ENCODE data around the gene SLU7. TPM values are rescaled to one million over a fixed set of nuclear protein-coding genes. Genes with fewer than 3 reads are reported as not detected.

The SLU7 gene
- total RNA-seq, 2 donors from 2014 or later: 50.7 to 62.0 TPM

DNA sequence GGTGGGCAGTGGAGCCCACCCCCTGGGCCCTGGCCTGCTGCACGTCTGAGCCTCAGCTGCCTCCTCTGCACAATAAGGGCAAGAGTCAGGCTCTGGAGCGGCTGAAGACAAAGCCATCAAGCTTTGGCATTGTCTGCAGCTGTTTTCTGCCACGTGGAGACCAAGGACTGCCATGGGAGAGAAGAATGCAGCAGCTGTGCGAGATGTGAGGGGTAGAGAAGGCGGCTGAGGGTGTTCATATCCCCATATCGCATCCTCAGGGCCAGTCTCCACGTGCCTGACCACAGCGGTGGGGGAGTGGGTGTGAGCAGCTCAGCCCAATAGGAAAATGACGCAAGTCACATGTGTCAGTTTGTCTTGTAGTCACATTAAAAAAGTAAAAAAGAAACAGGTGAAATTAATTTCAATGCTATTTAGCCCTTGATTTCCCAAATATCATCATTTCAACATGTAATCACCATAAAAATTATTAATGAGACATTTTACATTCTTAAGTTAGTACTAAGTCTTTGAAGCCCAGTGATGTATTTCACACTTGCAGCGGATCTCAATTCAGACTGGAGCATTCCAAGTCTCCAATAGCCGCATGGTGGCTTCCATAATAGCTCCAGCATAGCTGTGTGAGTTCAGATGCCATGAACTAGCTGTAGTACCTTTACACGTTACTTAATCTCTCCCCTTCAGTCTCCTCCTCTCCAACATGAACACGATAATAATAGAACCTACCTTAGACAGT lies 55.1 kb downstream of the SLU7 start:
- Mint-ChIP-seq H3K27me3 (peaks cover 13 to 19% of the 10 kb centered on the region in 2 donors), H3K4me1 (ENCODE audit: low read depth in 2 of 2) (no peaks in the 10 kb centered on the region), H3K27ac (no peak overlapping the region), H3K36me3 (no peaks in the 10 kb centered on the region), H3K4me3 (no peak overlapping the region), H3K9me3 (no peaks in the 10 kb centered on the region)
- no peak for DNase-seq (ENCODE audit: low spot score)
- ATAC-seq: no peak

DNA sequence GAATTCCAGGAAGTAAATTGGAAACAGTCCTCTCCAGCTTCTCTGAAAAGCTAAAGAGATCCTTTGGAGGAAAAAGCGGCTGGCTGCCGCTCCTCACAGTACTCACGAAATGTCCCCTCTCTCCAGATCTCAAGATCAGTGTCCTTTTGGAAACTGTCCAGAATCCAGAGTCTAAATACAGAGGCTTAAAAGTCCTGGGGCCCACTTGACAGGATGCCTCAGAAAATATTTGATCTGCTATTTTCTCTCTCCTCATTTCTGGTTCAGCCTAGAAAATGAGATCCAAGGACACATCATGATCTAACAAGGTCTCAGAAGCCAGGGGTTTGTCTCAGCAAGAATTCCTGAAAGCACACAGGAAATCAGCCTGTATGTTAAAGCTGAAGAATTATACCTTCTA lies 55.7 kb downstream of the SLU7 start:
- DNase-seq (ENCODE audit: low spot score): no peak
- Mint-ChIP-seq H3K36me3 (no peaks in the 10 kb centered on the region), H3K27me3 (peaks cover 8 to 13% of the 10 kb centered on the region in 2 donors), H3K27ac (no peak overlapping the region), H3K9me3 (no peaks in the 10 kb centered on the region), H3K4me1 (ENCODE audit: low read depth in 2 of 2) (no peaks in the 10 kb centered on the region), H3K4me3 (no peak overlapping the region)
- no peak for ATAC-seq

DNA sequence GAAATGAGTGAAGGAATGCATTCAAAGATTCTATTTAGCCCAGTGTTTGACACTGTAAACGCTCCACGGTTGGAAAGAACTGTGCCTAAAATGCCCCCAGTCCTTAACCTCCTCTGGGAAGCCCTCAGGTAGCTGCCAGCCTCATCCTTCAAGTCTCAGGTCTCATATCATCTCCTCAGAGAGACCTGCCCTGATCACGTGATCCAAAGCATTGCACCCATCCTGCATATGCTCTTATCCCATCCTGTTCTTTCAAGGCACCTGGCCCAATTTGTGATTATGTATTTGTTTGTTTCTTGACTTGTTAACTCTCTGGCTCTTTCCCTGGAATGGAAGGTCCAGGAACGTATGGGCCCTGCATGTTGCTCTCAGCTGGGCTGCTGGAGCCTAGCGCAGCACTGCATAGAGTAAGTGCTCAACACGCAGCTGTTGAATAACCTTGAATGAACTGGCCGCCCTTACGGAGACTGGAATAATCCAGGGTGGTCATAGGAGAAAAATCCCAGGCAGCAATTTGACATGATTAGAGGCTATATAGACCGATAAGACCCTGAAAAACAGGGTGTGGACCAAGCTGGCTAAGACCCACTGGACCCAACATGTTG lies 57.2 kb downstream of the SLU7 start:
- no peak for ATAC-seq
- peaks cover 0 to 7% of the 10 kb centered on the region in 2 donors for H3K27me3 Mint-ChIP-seq
- H3K4me1 Mint-ChIP-seq (ENCODE audit: low read depth in 2 of 2): no peaks in the 10 kb centered on the region
- H3K4me3 Mint-ChIP-seq: no peak overlapping the region
- no peak for DNase-seq (ENCODE audit: low spot score)
- H3K36me3 Mint-ChIP-seq: no peaks in the 10 kb centered on the region
- H3K9me3 Mint-ChIP-seq: no peaks in the 10 kb centered on the region
- H3K27ac Mint-ChIP-seq: no peak overlapping the region

DNA sequence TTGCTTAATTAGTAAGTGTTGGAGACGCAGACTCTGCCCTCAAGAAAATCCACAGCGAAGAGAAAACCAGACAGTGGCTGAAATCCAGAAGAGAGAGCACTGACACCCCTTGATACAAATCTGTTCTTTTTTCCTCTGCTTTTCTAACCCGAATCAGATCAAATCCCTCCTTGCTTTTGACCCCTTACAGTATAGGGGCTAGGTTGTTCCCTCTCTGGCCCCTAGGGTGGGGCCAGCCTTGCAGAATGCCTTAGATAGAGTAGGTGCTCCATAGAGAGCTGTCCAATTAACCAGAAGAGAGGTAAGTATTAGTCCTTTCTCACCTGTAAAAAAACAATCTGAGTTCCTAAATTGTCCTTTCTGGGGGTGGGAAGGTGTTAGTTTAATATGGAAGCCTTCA lies 58.6 kb downstream of the SLU7 start:
- Mint-ChIP-seq H3K4me1 (ENCODE audit: low read depth in 2 of 2) (no peaks in the 10 kb centered on the region), H3K4me3 (no peak overlapping the region), H3K27ac (no peak overlapping the region), H3K27me3 (peaks cover 0 to 7% of the 10 kb centered on the region in 2 donors), H3K36me3 (no peaks in the 10 kb centered on the region), H3K9me3 (no peaks in the 10 kb centered on the region)
- DNase-seq (ENCODE audit: low spot score): no peak
- ATAC-seq: no peak

DNA sequence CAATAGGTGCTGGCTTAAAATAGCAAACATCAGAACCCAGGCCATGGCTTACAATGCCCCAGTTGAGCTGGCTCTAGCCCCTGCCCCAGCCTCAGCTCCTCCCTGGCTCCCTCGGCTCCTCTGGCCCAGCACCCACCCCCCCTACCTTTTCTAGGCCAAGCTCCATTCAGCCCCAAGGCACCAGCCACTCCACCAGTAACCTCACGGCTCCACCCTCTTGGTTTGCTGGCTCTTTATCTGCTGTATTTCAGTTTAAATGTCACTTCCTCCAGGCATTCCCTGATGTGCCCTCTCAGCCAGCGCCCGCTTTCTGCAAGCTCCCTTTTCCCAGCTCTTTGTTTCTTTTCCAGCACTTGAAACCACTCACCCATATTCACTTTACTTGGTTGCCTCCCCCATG lies 59.1 kb downstream of the SLU7 start:
- Mint-ChIP-seq H3K36me3 (no peaks in the 10 kb centered on the region), H3K4me3 (no peak overlapping the region), H3K9me3 (no peaks in the 10 kb centered on the region), H3K27me3 (peaks cover 0 to 7% of the 10 kb centered on the region in 2 donors), H3K4me1 (ENCODE audit: low read depth in 2 of 2) (no peaks in the 10 kb centered on the region), H3K27ac (no peak overlapping the region)
- ATAC-seq (no peak), DNase-seq (ENCODE audit: low spot score) (no peak)

DNA sequence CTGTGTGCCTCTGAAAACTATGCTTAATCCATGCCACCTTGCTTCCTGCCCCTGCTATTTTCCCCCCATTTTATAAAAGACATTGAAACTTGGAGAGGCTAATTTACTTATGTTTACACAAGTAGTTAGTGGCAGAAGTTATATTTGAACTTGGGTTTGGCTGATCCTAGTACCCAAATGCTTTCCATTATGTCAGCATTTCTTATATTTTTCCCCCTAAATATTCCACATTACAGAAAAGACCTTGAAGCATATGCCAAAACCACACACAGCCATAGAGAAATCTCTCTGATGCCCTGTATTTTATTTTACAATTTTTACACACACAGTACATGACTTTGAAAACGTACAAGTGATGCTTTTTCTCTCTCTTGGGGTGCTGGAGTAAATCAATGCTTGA lies 59.6 kb downstream of the SLU7 start:
- no peak for DNase-seq (ENCODE audit: low spot score)
- Mint-ChIP-seq H3K36me3 (no peaks in the 10 kb centered on the region), H3K4me1 (ENCODE audit: low read depth in 2 of 2) (no peaks in the 10 kb centered on the region), H3K27ac (no peak overlapping the region), H3K4me3 (no peak overlapping the region), H3K9me3 (no peaks in the 10 kb centered on the region), H3K27me3 (peaks cover 0 to 7% of the 10 kb centered on the region in 2 donors)
- ATAC-seq: no peak

DNA sequence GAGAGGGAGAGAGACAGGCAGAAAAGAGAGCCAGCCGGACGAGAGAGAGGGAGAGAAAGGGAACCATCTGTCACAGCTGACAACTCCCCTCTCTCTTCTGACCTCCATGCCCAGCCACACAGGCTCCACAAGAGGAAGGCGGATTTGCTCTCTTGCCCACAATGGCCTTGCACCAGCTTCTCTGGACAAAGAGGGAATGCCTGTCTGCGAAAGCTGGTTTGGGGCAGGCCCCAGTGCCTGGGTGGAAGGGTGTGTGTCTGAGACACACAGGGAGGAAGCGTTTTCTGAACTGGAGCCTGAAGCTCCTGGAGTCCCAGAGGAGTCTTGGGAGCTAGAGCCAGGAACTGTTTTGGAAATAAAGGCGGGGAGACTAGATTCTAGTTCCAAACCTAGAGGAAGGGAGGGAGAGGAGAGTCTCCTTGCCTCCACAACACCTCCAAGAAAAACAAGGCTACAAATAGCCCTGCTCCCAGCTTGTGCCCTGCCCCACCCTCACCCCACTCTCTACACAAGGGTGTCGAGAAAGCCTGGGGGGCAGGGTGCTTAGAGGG lies 60.9 kb downstream of the SLU7 start:
- Mint-ChIP-seq H3K27ac (no peak overlapping the region), H3K27me3 (peaks cover 0 to 7% of the 10 kb centered on the region in 2 donors), H3K4me3 (no peak overlapping the region), H3K4me1 (ENCODE audit: low read depth in 2 of 2) (no peaks in the 10 kb centered on the region), H3K9me3 (no peaks in the 10 kb centered on the region), H3K36me3 (no peaks in the 10 kb centered on the region)
- no peak for ATAC-seq
- no peak for DNase-seq (ENCODE audit: low spot score)

DNA sequence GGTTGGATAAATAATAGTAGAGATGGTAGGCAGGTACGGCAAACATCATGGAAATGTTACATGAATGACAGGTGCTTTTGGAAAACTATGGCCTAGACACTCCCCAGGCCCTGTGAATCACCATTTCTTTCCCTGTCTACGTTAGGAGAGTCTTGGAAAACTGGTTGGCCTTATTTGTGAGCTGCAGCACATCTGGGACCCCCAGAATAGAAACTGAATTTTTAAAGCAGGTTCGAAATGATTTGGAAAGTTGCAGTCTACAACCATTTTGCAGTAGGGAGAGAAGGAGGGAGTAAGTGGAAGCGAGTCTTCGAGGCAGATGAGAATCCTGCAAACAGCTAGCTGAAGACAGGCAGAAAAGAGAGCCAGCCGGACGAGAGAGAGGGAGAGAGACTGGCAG lies 61.5 kb downstream of the SLU7 start:
- ATAC-seq: no peak
- H3K27ac Mint-ChIP-seq: no peak overlapping the region
- DNase-seq (ENCODE audit: low spot score): no peak
- no peaks in the 10 kb centered on the region for H3K9me3 Mint-ChIP-seq
- no peaks in the 10 kb centered on the region for H3K36me3 Mint-ChIP-seq
- H3K4me3 Mint-ChIP-seq: no peak overlapping the region
- H3K4me1 Mint-ChIP-seq (ENCODE audit: low read depth in 2 of 2): no peaks in the 10 kb centered on the region
- H3K27me3 Mint-ChIP-seq: peaks cover 0 to 7% of the 10 kb centered on the region in 2 donors

DNA sequence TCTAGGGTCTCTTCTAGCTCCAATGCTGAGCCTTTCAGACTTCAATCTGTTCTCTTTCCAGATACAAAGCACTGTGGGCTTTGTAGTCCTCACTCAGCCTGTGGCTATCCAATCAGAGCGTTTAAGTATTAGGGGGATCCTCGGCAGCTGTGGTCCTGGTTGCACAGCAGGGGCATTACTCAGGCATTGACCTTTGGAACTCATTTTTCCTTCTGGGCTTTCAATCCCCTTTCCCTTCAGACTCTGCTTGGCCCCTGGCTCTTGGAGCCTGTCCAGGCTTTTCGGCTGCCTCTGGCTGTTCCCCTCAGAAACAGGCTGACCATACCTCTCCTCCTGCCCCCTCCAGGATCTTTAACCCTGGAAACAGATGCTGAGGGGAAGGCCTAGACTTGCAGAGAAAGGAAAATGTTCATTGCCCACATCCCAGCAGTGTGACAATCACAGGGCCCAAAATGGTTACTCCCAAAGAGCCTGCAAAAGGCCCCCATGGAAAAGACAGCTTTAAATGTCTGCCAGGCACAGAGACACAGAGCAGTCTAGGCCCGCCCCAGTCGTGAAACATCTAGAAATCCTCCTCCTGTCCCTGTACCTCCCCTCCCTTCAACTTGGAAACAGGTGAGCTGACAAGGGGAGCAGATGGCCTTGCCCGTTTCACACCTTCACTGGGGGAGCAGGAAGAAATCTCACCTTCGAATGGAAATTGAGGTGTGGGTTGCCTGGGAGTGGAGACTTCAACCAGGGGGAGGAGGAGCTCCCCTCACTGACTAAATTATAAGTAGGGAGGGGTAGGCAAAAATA lies 62.1 kb downstream of the SLU7 start:
- Mint-ChIP-seq H3K27me3 (peaks cover 0 to 7% of the 10 kb centered on the region in 2 donors), H3K4me3 (no peak overlapping the region), H3K36me3 (no peaks in the 10 kb centered on the region), H3K27ac (no peak overlapping the region), H3K4me1 (ENCODE audit: low read depth in 2 of 2) (no peaks in the 10 kb centered on the region), H3K9me3 (no peaks in the 10 kb centered on the region)
- DNase-seq (ENCODE audit: low spot score) (no peak), ATAC-seq (no peak)

DNA sequence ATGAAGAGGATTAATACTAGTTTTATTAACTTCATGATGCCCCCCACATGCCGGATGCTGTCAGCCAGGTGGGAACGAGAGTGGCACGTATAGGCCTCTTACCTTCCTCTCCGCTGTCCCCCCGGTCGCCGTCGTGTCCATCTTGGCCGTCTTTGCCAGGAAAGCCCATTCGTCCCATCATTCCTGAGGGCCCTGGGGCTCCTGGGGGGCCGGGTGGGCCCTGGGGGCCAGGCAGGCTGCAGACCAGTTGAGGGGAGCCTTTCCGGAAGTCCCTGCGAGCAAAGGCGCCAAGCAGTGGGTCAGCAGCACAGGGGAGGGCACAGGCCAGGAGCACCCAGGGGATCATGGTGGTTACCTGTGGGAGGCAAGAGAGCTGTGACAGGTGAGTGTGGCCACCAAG lies 64.2 kb downstream of the SLU7 start:
- ATAC-seq: no peak
- Mint-ChIP-seq H3K4me1 (ENCODE audit: low read depth in 2 of 2) (no peaks in the 10 kb centered on the region), H3K27ac (no peak overlapping the region), H3K4me3 (no peak overlapping the region), H3K9me3 (no peaks in the 10 kb centered on the region), H3K27me3 (peaks cover 0 to 7% of the 10 kb centered on the region in 2 donors), H3K36me3 (no peaks in the 10 kb centered on the region)
- no peak for DNase-seq (ENCODE audit: low spot score)

DNA sequence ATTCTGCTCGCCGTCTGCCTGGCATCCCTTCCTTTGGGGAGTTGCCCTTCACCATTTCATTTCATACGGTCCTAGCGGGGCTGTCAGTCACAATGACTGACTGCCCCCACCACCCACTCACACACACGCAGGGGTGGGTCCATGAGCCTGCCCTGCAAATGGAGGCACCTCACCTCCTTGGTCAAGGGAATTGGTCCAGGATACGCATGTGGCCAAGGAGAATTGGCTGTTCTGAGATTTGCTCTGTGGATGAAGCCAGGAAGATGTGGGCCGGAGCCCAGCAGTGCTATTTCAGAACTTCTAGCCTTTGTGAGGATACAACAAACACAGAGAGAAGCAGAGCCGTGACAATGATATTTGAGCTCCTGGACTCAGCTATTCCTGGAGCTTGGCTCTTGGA lies 65.5 kb downstream of the SLU7 start:
- peaks cover 2 to 7% of the 10 kb centered on the region in 2 donors for H3K27me3 Mint-ChIP-seq
- no peaks in the 10 kb centered on the region for H3K4me1 Mint-ChIP-seq (ENCODE audit: low read depth in 2 of 2)
- H3K36me3 Mint-ChIP-seq: no peaks in the 10 kb centered on the region
- H3K9me3 Mint-ChIP-seq: no peaks in the 10 kb centered on the region
- H3K4me3 Mint-ChIP-seq: no peak overlapping the region
- no peak overlapping the region for H3K27ac Mint-ChIP-seq
- DNase-seq (ENCODE audit: low spot score) (no peak), ATAC-seq (no peak)

DNA sequence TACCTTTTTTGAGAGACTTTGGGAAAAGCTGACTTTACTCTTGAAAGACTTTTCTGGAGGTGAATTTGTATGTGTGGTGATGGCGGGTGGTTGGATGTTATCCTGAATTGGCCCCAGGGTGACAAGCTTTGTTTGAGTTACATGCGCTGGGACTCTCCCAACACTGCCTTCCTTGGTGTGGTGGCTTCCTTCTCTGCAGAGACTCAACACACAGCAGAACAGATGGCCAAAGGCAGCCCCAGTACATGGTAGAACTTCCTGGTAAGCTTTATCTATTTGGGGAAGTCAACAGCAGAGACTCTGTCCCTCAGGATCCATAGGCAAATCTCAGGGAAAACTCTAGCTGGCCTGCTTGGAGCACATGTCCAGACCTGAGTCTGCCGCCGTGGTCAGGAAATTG lies 66.6 kb downstream of the SLU7 start:
- ATAC-seq (no peak), DNase-seq (ENCODE audit: low spot score) (no peak)
- H3K9me3 Mint-ChIP-seq: no peaks in the 10 kb centered on the region
- no peaks in the 10 kb centered on the region for H3K4me1 Mint-ChIP-seq (ENCODE audit: low read depth in 2 of 2)
- peaks cover 2 to 3% of the 10 kb centered on the region in 2 donors for H3K27me3 Mint-ChIP-seq
- no peak overlapping the region for H3K4me3 Mint-ChIP-seq
- H3K27ac Mint-ChIP-seq: no peak overlapping the region
- no peaks in the 10 kb centered on the region for H3K36me3 Mint-ChIP-seq
